ENCODE measurements around the gene INO80. TPM values are rescaled to one million over a fixed set of nuclear protein-coding genes. Genes with fewer than 3 reads are reported as not detected.
"Not testable (repeated sequence)": the region's sequence is repeated elsewhere in the genome, so short reads cannot be mapped to it uniquely, and the experiment has no call there.

INO80 gene
- total RNA-seq, result 10 to 100 TPM; 23.8 to 28.1 TPM

- Mint-ChIP-seq H3K36me3 (ENCODE audit: low read depth) (peaks cover 14% of the 10 kb centered on the region), H3K27ac (peak within 1 kb of the TSS; percentile 93), H3K9me3 (ENCODE audit: insufficient read depth) (no peaks in the 10 kb centered on the region), H3K27me3 (ENCODE audit: low read depth) (no peaks in the 10 kb centered on the region), H3K4me3 (peak within 1 kb of the TSS; percentile 83), H3K4me1 (ENCODE audit: low read depth) (peaks cover 21% of the 10 kb centered on the region)
- CTCF ChIA-PET, result interaction anchor here (0.7 to 2.1 kb wide), 4 partner anchors 115 to 301 kb away, joined by 3 to 7 read pairs (median 4); partner anchors contain the start of genes CHP1, EXD1 and VPS18
- ATAC-seq, result peak; percentile 84
- POLR2A ChIA-PET, result interaction anchor here (0.6 to 1.6 kb wide), 8 partner anchors 44 to 1423 kb away, joined by 3 to 7 read pairs (median 4); partner anchors contain the start of genes CHAC1, CHP1, NUSAP1 and OIP5
- DNase-seq, result peak; percentile 99
Measured at GRCh38 chr15:41116116-41116961, at the start of gene INO80. INO80 (minus strand) TSS chr15:41116280; CDS start chr15:41096310, 19,970 bp downstream.

- ChIA-PET CTCF (interaction anchor here (1.1 kb wide), 1 partner anchor 219 kb away, joined by 4 read pairs; no protein-coding TSS in a partner anchor), POLR2A (no interaction called here)
- no peaks in the 10 kb centered on the region for H3K36me3 Mint-ChIP-seq (ENCODE audit: low read depth)
- ATAC-seq (no peak), DNase-seq (no peak)
- no peaks in the 10 kb centered on the region for H3K27me3 Mint-ChIP-seq (ENCODE audit: low read depth)
- H3K27ac Mint-ChIP-seq, result peak overlapping the region; percentile 4
- H3K4me1 Mint-ChIP-seq (ENCODE audit: low read depth), result peaks cover 16% of the 10 kb centered on the region
- no peaks in the 10 kb centered on the region for H3K9me3 Mint-ChIP-seq (ENCODE audit: insufficient read depth)
- H3K4me3 Mint-ChIP-seq, result no peak overlapping the region
Measured at GRCh38 chr15:41161736-41162135, 45.7 kb upstream of the INO80 start.

GRCh38 chr15:41161336-41161735 lies 45.3 kb upstream of the INO80 start:
- no peaks in the 10 kb centered on the region for H3K36me3 Mint-ChIP-seq (ENCODE audit: low read depth)

GRCh38 chr15:41160639-41161315 lies 44.7 kb upstream of the INO80 start:
- ChIA-PET POLR2A (interaction anchor here (0.7 kb wide), 1 partner anchor 45 kb away, joined by 3 read pairs; no protein-coding TSS in a partner anchor), CTCF (interaction anchor here (1.1 kb wide), 1 partner anchor 218 kb away, joined by 4 read pairs; no protein-coding TSS in a partner anchor)
- Mint-ChIP-seq H3K36me3 (ENCODE audit: low read depth) (no peaks in the 10 kb centered on the region), H3K4me1 (ENCODE audit: low read depth) (peaks cover 16% of the 10 kb centered on the region), H3K27me3 (ENCODE audit: low read depth) (no peaks in the 10 kb centered on the region), H3K4me3 (no peak overlapping the region), H3K9me3 (ENCODE audit: insufficient read depth) (no peaks in the 10 kb centered on the region), H3K27ac (no peak overlapping the region)
- no peak for ATAC-seq
- no peak for DNase-seq

More at GRCh38 chr15:41161336-41161735, 45.3 kb upstream of the INO80 start:
- DNase-seq (no peak), ATAC-seq (no peak)
- no peaks in the 10 kb centered on the region for H3K9me3 Mint-ChIP-seq (ENCODE audit: insufficient read depth)
- H3K4me3 Mint-ChIP-seq, result no peak overlapping the region
- peaks cover 16% of the 10 kb centered on the region for H3K4me1 Mint-ChIP-seq (ENCODE audit: low read depth)
- H3K27me3 Mint-ChIP-seq (ENCODE audit: low read depth), result no peaks in the 10 kb centered on the region
- ChIA-PET CTCF (interaction anchor here (1.1 kb wide), 1 partner anchor 219 kb away, joined by 4 read pairs; no protein-coding TSS in a partner anchor), POLR2A (no interaction called here)
- H3K27ac Mint-ChIP-seq, result no peak overlapping the region

GRCh38 chr15:41154412-41154811 lies 38.3 kb upstream of the INO80 start:
- H3K27me3 Mint-ChIP-seq (ENCODE audit: low read depth), result no peaks in the 10 kb centered on the region
- H3K4me1 Mint-ChIP-seq (ENCODE audit: low read depth), result peaks cover 19% of the 10 kb centered on the region
- no peak for ATAC-seq
- H3K4me3 Mint-ChIP-seq, result no peak overlapping the region
- no peaks in the 10 kb centered on the region for H3K9me3 Mint-ChIP-seq (ENCODE audit: insufficient read depth)
- ChIA-PET POLR2A (no interaction called here), CTCF (interaction anchor here (0.9 to 1.0 kb wide), 2 partner anchors 212 to 250 kb away, joined by 3 read pairs; no protein-coding TSS in a partner anchor)
- no peaks in the 10 kb centered on the region for H3K36me3 Mint-ChIP-seq (ENCODE audit: low read depth)
- no peak for DNase-seq
- no peak overlapping the region for H3K27ac Mint-ChIP-seq

- no peaks in the 10 kb centered on the region for H3K36me3 Mint-ChIP-seq (ENCODE audit: low read depth)
- no peak for DNase-seq
- no peak for ATAC-seq
- ChIA-PET POLR2A (no interaction called here), CTCF (interaction anchor here (0.9 to 1.0 kb wide), 2 partner anchors 212 to 249 kb away, joined by 3 read pairs; no protein-coding TSS in a partner anchor)
- no peaks in the 10 kb centered on the region for H3K9me3 Mint-ChIP-seq (ENCODE audit: insufficient read depth)
- H3K4me1 Mint-ChIP-seq (ENCODE audit: low read depth), result peaks cover 19% of the 10 kb centered on the region
- H3K27ac Mint-ChIP-seq, result no peak overlapping the region
- no peaks in the 10 kb centered on the region for H3K27me3 Mint-ChIP-seq (ENCODE audit: low read depth)
- H3K4me3 Mint-ChIP-seq, result no peak overlapping the region
Measured at GRCh38 chr15:41153733-41154132, 37.7 kb upstream of the INO80 start.

- no peak overlapping the region for H3K4me3 Mint-ChIP-seq
- no peaks in the 10 kb centered on the region for H3K27me3 Mint-ChIP-seq (ENCODE audit: low read depth)
- no peaks in the 10 kb centered on the region for H3K36me3 Mint-ChIP-seq (ENCODE audit: low read depth)
- no peaks in the 10 kb centered on the region for H3K9me3 Mint-ChIP-seq (ENCODE audit: insufficient read depth)
- DNase-seq (no peak), ATAC-seq (no peak)
- H3K4me1 Mint-ChIP-seq (ENCODE audit: low read depth), result peaks cover 19% of the 10 kb centered on the region
- ChIA-PET CTCF (interaction anchor here (1.5 kb wide), 1 partner anchor 80 kb away, joined by 5 read pairs; the partner anchor contains the start of gene CHP1), POLR2A (no interaction called here)
- peak overlapping the region; percentile 48 for H3K27ac Mint-ChIP-seq
Measured at GRCh38 chr15:41151451-41152005, 35.4 kb upstream of the INO80 start.

- Mint-ChIP-seq H3K4me1 (ENCODE audit: low read depth) (peaks cover 19% of the 10 kb centered on the region), H3K4me3 (no peak overlapping the region), H3K9me3 (ENCODE audit: insufficient read depth) (no peaks in the 10 kb centered on the region), H3K27me3 (ENCODE audit: low read depth) (no peaks in the 10 kb centered on the region), H3K27ac (peak overlapping the region; percentile 48), H3K36me3 (ENCODE audit: low read depth) (no peaks in the 10 kb centered on the region)
- POLR2A ChIA-PET, result no interaction called here
- DNase-seq (no peak), ATAC-seq (no peak)
- CTCF ChIA-PET, result interaction anchor here (0.8 to 1.5 kb wide), 4 partner anchors 81 to 256 kb away, joined by 3 to 5 read pairs (median 4); partner anchors contain the start of genes CHP1 and VPS18
Measured at GRCh38 chr15:41150279-41150678, 34.2 kb upstream of the INO80 start.

GRCh38 chr15:41148065-41148464 lies 32.0 kb upstream of the INO80 start:
- H3K9me3 Mint-ChIP-seq (ENCODE audit: insufficient read depth), result no peaks in the 10 kb centered on the region
- H3K36me3 Mint-ChIP-seq (ENCODE audit: low read depth), result no peaks in the 10 kb centered on the region
- no peak for ATAC-seq
- peaks cover 19% of the 10 kb centered on the region for H3K4me1 Mint-ChIP-seq (ENCODE audit: low read depth)
- POLR2A ChIA-PET, result no interaction called here
- H3K27ac Mint-ChIP-seq, result no peak overlapping the region
- CTCF ChIA-PET, result no interaction called here
- no peak for DNase-seq
- no peak overlapping the region for H3K4me3 Mint-ChIP-seq
- no peaks in the 10 kb centered on the region for H3K27me3 Mint-ChIP-seq (ENCODE audit: low read depth)

GRCh38 chr15:41139619-41140018 lies 23.5 kb upstream of the INO80 start:
- no peak overlapping the region for H3K27ac Mint-ChIP-seq
- DNase-seq (no peak), ATAC-seq (no peak)
- POLR2A ChIA-PET, result interaction anchor here (0.6 kb wide), 1 partner anchor 242 kb away, joined by 3 read pairs; no protein-coding TSS in a partner anchor
- no peak overlapping the region for H3K4me3 Mint-ChIP-seq
- H3K36me3 Mint-ChIP-seq (ENCODE audit: low read depth), result no peaks in the 10 kb centered on the region
- H3K27me3 Mint-ChIP-seq (ENCODE audit: low read depth), result no peaks in the 10 kb centered on the region
- no peaks in the 10 kb centered on the region for H3K4me1 Mint-ChIP-seq (ENCODE audit: low read depth)
- no peaks in the 10 kb centered on the region for H3K9me3 Mint-ChIP-seq (ENCODE audit: insufficient read depth)
- CTCF ChIA-PET, result no interaction called here

- H3K4me3 Mint-ChIP-seq; CTCF ChIA-PET; H3K27ac Mint-ChIP-seq; H3K36me3 Mint-ChIP-seq (ENCODE audit: low read depth); H3K4me1 Mint-ChIP-seq (ENCODE audit: low read depth); H3K27me3 Mint-ChIP-seq (ENCODE audit: low read depth); H3K9me3 Mint-ChIP-seq (ENCODE audit: insufficient read depth); DNase-seq; ATAC-seq; POLR2A ChIA-PET: not testable (repeated sequence)
Measured at GRCh38 chr15:41139112-41139511, 23.0 kb upstream of the INO80 start.
